HL-60 (cell line): Measurements from ENCODE around the gene GABBR2.

Experiments used
- POLR2AphosphoS5 ChIP-seq: IDR thresholded peaks from 2 replicates; pipeline ENCODE4 v1.6.1; 2012; ENCODE audit warnings: low read depth
- TF ChIP-seq, protein P1 (sequence below): IDR thresholded peaks from one replicate; pipeline ENCODE4 v1.5.1; 2011; ENCODE audit warnings: low read length, control low read depth, inconsistent platforms; ENCODE audit not compliant: insufficient read depth

DNA sequence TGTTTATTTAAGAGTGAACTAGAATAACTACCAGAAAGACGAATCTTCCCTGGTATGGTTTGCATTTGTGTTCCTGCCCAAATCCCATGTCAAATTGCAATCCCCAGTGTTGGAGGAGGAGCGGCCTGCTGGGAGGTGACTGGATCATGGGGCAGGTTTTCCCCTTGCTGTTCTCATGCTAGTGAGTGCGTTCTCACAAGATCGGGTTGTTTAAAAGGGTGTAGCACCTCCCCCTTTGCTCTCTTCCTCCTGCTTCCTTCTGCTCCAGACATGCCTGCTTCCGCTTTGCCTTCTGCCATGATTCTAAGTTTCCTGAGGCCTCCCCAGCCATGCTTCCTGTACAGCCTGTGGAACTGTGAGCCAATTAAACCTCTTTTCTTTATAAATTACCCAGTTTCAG lies 242.9 kb downstream of the GABBR2 start:
- TF ChIP-seq POLR2AphosphoS5 = no peak
- TF ChIP-seq, protein P1, sequence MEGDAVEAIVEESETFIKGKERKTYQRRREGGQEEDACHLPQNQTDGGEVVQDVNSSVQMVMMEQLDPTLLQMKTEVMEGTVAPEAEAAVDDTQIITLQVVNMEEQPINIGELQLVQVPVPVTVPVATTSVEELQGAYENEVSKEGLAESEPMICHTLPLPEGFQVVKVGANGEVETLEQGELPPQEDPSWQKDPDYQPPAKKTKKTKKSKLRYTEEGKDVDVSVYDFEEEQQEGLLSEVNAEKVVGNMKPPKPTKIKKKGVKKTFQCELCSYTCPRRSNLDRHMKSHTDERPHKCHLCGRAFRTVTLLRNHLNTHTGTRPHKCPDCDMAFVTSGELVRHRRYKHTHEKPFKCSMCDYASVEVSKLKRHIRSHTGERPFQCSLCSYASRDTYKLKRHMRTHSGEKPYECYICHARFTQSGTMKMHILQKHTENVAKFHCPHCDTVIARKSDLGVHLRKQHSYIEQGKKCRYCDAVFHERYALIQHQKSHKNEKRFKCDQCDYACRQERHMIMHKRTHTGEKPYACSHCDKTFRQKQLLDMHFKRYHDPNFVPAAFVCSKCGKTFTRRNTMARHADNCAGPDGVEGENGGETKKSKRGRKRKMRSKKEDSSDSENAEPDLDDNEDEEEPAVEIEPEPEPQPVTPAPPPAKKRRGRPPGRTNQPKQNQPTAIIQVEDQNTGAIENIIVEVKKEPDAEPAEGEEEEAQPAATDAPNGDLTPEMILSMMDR = no peak
